H1 (cell line): Measurements from ENCODE around the gene ZNF358.

Experiments
- BCL11A ChIP-seq, 2 experiments: IDR thresholded peaks; one replicate each; pipeline ENCODE4 v1.6.1; 2011; ENCODE audit warnings: low read depth in 2 of 2, low read length in 2 of 2, mild to moderate bottlenecking in 2 of 2
- EZH2 ChIP-seq: fragments of 200-600 bp; sonication (generic); IDR thresholded peaks from 2 replicates; pipeline ENCODE4 v1.7.1; 2012; ENCODE audit warnings: low read depth, mild to moderate bottlenecking, moderate library complexity, low read length, inconsistent platforms; ENCODE audit not compliant: severe bottlenecking
- FOSL1 ChIP-seq: IDR thresholded peaks from 2 replicates; pipeline ENCODE4 v1.6.1; 2011; ENCODE audit warnings: mild to moderate bottlenecking, low read depth, low read length, moderate library complexity; ENCODE audit not compliant: insufficient read depth
- POLR2A ChIP-seq, 2 experiments: IDR thresholded peaks; 1 replicate in 1 of 2; 2 replicates in 1 of 2; pipeline ENCODE4 v1.6.1; 2011; ENCODE audit warnings: low read depth in 2 of 2, low read length in 2 of 2, mild to moderate bottlenecking in 2 of 2; ENCODE audit errors: control extremely low read depth in 1 of 2
- SIX5 ChIP-seq: IDR thresholded peaks from 2 replicates; pipeline ENCODE4 v1.6.1; 2011; ENCODE audit warnings: mild to moderate bottlenecking, low read depth, low read length
- SP1 ChIP-seq: IDR thresholded peaks from 2 replicates; pipeline ENCODE4 v1.6.1; 2011; ENCODE audit warnings: low read depth, low read length
- TAF1 ChIP-seq: IDR thresholded peaks from 2 replicates; pipeline ENCODE4 v1.6.1; 2011; ENCODE audit warnings: mild to moderate bottlenecking, low read depth, low read length
- YY1 ChIP-seq: IDR thresholded peaks from 2 replicates; pipeline ENCODE4 v1.6.1; 2011; ENCODE audit warnings: low read depth, mild to moderate bottlenecking, low read length
- TF ChIP-seq, protein P1 (sequence below), 3 experiments: IDR thresholded peaks; 1 replicate in 2 of 3; 2 replicates in 1 of 3; pipeline versions ENCODE4 v1.5.1 to v1.6.1; 2011; ENCODE audit warnings: low read length in 3 of 3, mild to moderate bottlenecking in 3 of 3, inconsistent platforms in 2 of 3, low read depth in 1 of 3, moderate library complexity in 1 of 3; ENCODE audit not compliant: insufficient read depth in 1 of 3; ENCODE audit errors: control extremely low read depth in 1 of 3
- TF ChIP-seq, protein P2 (sequence below): IDR thresholded peaks from 2 replicates; pipeline ENCODE4 v1.6.1; 2012; ENCODE audit warnings: inconsistent platforms

DNA sequence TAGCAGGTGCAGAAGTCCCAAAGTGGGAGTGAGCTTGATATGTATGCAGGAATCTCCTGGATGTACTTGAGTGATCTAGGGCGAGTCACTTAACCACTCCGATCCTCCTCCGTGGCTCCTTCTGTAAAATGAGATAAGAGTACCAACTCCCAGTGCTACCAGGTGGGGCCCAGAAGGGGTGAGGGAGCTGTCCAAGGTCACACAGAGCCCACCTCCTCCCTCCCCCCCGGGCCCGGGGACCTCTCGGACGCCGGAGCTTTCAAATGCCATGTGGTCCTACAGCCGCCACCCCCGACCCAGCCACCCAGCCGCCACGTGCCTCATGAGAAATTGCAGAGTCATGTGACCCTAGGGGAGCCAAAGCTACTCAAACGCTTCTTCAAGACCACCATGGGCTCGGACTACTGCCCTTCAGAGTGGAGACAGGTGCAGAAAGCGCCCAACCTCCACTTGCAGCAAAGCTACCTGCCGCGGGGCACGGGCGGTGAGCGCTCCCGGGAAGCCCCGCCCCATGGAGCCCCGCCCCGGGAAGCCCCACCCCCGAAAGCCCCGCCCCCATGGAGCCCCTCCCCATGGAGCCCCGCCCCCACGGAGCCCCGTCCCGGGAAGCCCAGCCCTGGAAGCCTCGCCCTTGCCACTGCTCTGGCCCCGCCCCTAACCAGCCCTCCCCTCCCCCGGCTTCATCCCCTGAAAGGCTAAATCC lies 10.1 kb upstream of the ZNF358 start:
- TF ChIP-seq, protein P1, sequence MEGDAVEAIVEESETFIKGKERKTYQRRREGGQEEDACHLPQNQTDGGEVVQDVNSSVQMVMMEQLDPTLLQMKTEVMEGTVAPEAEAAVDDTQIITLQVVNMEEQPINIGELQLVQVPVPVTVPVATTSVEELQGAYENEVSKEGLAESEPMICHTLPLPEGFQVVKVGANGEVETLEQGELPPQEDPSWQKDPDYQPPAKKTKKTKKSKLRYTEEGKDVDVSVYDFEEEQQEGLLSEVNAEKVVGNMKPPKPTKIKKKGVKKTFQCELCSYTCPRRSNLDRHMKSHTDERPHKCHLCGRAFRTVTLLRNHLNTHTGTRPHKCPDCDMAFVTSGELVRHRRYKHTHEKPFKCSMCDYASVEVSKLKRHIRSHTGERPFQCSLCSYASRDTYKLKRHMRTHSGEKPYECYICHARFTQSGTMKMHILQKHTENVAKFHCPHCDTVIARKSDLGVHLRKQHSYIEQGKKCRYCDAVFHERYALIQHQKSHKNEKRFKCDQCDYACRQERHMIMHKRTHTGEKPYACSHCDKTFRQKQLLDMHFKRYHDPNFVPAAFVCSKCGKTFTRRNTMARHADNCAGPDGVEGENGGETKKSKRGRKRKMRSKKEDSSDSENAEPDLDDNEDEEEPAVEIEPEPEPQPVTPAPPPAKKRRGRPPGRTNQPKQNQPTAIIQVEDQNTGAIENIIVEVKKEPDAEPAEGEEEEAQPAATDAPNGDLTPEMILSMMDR (IDR thresholded peaks at IDR 0.05; ENCODE audit: control extremely low read depth in 1 of 3, insufficient read depth in 1 of 3, low read depth in 1 of 3, low read length in 3 of 3), result no peak
- TF ChIP-seq YY1, result no peak
- TF ChIP-seq, protein P2, sequence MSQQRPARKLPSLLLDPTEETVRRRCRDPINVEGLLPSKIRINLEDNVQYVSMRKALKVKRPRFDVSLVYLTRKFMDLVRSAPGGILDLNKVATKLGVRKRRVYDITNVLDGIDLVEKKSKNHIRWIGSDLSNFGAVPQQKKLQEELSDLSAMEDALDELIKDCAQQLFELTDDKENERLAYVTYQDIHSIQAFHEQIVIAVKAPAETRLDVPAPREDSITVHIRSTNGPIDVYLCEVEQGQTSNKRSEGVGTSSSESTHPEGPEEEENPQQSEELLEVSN, result peak; percentile 70
- 0 out of 2 replicates have a peak, but pooled peaks have one; percentile 9 for TF ChIP-seq TAF1
- no peak for TF ChIP-seq SIX5
- no peak for TF ChIP-seq BCL11A (IDR thresholded peaks at IDR 0.05; ENCODE audit: low read depth in 2 of 2, low read length in 2 of 2)
- TF ChIP-seq SP1, result no peak
- TF ChIP-seq EZH2, result no peak
- TF ChIP-seq FOSL1, result no peak
- TF ChIP-seq POLR2A (IDR thresholded peaks at IDR 0.05; ENCODE audit: control extremely low read depth in 1 of 2, low read depth in 2 of 2, low read length in 2 of 2), result no peak
